ENCODE measurements around the gene CYP26C1. TPM values are rescaled to one million over a fixed set of nuclear protein-coding genes. Genes with fewer than 3 reads are reported as not detected.

CYP26C1 gene
- polyA plus RNA-seq, 3 donors from 2014 or later: 0.12 to 1.3 TPM; not detected in 1

DNA sequence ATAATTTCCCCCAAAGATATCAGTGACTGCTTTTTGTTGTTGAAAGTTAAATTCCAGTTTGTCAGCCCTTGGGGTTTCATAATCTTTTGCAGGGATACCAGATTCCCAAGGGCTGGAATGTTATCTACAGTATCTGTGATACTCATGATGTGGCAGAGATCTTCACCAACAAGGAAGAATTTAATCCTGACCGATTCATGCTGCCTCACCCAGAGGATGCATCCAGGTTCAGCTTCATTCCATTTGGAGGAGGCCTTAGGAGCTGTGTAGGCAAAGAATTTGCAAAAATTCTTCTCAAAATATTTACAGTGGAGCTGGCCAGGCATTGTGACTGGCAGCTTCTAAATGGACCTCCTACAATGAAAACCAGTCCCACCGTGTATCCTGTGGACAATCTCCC lies 16.3 kb downstream of the CYP26C1 start:
- Mint-ChIP-seq H3K36me3 (no peaks in the 10 kb centered on the region), H3K27me3 (ENCODE audit: low read depth in 3 of 3) (peaks cover 9 to 15% (median 13%) of the 10 kb centered on the region in 3 donors), H3K27ac (no peak overlapping the region), H3K4me3 (no peak overlapping the region), H3K4me1 (peaks cover 6 to 11% of the 10 kb centered on the region in 2 donors), H3K9me3 (no peaks in the 10 kb centered on the region)
- no peak for DNase-seq

DNA sequence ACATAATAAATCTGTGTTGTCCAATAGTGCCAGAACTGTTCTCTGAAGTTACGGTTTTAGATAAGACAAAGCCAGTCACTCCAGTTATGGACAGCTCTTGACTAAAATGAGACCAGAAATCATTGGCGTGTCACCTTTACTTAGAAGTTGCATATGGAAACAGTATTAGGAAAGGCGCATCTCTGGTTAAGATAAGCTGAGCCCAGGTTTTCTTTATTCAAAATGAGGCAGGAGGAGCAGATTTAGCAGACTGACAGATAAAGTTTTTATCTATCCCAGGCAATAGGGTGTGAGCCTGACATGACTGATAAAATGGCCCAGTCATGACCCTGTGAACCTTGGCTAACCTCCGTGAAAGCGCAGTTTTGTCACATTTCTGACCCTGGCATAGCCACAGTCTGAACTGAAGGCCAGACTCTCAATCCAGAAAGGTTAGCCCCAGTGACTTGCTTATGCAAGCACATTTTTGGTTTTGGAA lies 17.3 kb downstream of the CYP26C1 start:
- H3K4me1 Mint-ChIP-seq: peaks cover 4 to 11% of the 10 kb centered on the region in 2 donors
- DNase-seq: no peak
- peaks cover 9 to 14% (median 12%) of the 10 kb centered on the region in 3 donors for H3K27me3 Mint-ChIP-seq (ENCODE audit: low read depth in 3 of 3)
- H3K36me3 Mint-ChIP-seq: no peaks in the 10 kb centered on the region
- H3K27ac Mint-ChIP-seq: no peak overlapping the region
- H3K4me3 Mint-ChIP-seq: no peak overlapping the region
- no peaks in the 10 kb centered on the region for H3K9me3 Mint-ChIP-seq

- peaks cover 2 to 11% of the 10 kb centered on the region in 2 donors for H3K4me1 Mint-ChIP-seq
- H3K27me3 Mint-ChIP-seq (ENCODE audit: low read depth in 3 of 3): peaks cover 11 to 14% (median 12%) of the 10 kb centered on the region in 3 donors
- peak overlapping the region in 3 of 5 donors; percentile 13 to 59 (median 18) for H3K4me3 Mint-ChIP-seq
- no peak overlapping the region for H3K27ac Mint-ChIP-seq
- no peaks in the 10 kb centered on the region for H3K36me3 Mint-ChIP-seq
- H3K9me3 Mint-ChIP-seq: no peaks in the 10 kb centered on the region
- no peak for DNase-seq
Measured at GRCh38 chr10:93079663-93080349, 19.2 kb downstream of the CYP26C1 start.

GRCh38 chr10:93080350-93081046 lies 19.9 kb downstream of the CYP26C1 start:
- H3K9me3 Mint-ChIP-seq: no peaks in the 10 kb centered on the region
- peak in 2 of 3 donors; percentile 19 for DNase-seq
- H3K36me3 Mint-ChIP-seq: no peaks in the 10 kb centered on the region
- peak overlapping the region in 3 of 5 donors; percentile 13 to 59 (median 18) for H3K4me3 Mint-ChIP-seq
- peaks cover 2 to 10% of the 10 kb centered on the region in 2 donors for H3K4me1 Mint-ChIP-seq
- H3K27me3 Mint-ChIP-seq (ENCODE audit: low read depth in 3 of 3): peaks cover 11 to 14% (median 12%) of the 10 kb centered on the region in 3 donors
- no peak overlapping the region for H3K27ac Mint-ChIP-seq

GRCh38 chr10:93081318-93081717 lies 20.7 kb downstream of the CYP26C1 start:
- Mint-ChIP-seq H3K4me3 (no peak overlapping the region), H3K9me3 (no peaks in the 10 kb centered on the region), H3K27ac (no peak overlapping the region), H3K4me1 (peaks cover 2 to 6% of the 10 kb centered on the region in 2 donors), H3K36me3 (no peaks in the 10 kb centered on the region), H3K27me3 (ENCODE audit: low read depth in 3 of 3) (peaks cover 6 to 9% (median 9%) of the 10 kb centered on the region in 3 donors)
- no peak for DNase-seq

DNA sequence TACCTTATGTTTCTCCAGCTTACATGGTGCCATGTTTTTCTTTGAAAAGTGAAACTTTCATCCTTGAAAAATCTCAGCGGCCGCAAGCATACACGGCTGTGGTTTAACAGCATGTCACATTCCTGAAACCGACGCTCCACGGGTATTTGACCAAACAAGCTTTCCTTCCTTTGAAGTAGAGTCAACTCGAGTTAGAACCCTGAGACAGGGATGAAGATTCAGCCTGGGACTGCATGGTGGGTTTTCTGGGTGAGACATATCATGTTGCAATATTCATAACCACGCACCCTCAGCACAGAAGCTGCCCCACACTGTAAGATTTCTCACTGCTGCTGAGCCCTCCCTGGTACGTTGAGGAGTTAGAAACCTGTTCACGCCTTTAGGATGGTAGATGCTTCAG lies 21.2 kb downstream of the CYP26C1 start:
- H3K27me3 Mint-ChIP-seq (ENCODE audit: low read depth in 3 of 3): peaks cover 6 to 9% (median 9%) of the 10 kb centered on the region in 3 donors
- no peak for DNase-seq
- H3K4me3 Mint-ChIP-seq: no peak overlapping the region
- H3K4me1 Mint-ChIP-seq: peaks cover 2 to 6% of the 10 kb centered on the region in 2 donors
- H3K9me3 Mint-ChIP-seq: no peaks in the 10 kb centered on the region
- no peak overlapping the region for H3K27ac Mint-ChIP-seq
- H3K36me3 Mint-ChIP-seq: no peaks in the 10 kb centered on the region

DNA sequence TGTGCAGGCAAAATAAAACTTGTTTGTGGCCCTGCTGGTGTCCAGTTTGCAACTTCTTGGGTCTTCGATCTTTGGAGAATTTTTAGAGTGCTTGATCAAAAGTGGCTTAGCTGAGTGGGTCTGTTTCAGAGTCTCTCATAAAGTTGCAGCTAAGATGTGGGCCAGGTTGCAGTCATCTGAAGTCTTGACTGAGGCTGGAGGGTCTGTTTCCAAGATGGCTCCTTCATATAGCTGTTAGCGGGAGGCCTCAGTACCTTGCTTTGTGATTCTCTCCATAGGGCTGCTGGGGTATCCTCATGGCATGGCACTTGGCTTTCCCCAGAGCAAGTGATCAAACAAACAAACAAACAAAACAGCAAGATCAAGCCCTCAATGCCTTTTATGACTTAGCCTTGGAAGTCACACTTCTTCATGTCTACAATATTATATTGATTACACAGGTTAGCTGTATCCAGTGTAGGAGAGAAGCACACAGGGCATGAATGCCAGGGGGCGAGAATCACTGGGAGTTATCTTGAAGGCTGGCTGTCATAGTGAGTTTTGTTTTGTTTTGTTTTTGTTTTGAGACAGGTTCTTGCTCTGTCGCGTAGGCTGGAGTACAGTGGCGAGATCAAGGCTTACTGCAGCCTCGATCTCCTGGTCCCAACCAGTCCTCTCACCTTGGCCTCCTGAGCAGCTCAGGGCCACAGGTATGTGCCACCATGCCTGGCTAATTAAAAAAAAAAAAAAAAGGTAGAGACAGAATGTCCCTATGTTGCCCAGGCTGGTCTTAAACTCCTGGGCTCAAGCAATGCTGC lies 23.3 kb downstream of the CYP26C1 start:
- Mint-ChIP-seq H3K4me3 (no peak overlapping the region), H3K27ac (no peak overlapping the region), H3K9me3 (peaks cover 0 to 2% (median 0%) of the 10 kb centered on the region in 6 donors)

DNA sequence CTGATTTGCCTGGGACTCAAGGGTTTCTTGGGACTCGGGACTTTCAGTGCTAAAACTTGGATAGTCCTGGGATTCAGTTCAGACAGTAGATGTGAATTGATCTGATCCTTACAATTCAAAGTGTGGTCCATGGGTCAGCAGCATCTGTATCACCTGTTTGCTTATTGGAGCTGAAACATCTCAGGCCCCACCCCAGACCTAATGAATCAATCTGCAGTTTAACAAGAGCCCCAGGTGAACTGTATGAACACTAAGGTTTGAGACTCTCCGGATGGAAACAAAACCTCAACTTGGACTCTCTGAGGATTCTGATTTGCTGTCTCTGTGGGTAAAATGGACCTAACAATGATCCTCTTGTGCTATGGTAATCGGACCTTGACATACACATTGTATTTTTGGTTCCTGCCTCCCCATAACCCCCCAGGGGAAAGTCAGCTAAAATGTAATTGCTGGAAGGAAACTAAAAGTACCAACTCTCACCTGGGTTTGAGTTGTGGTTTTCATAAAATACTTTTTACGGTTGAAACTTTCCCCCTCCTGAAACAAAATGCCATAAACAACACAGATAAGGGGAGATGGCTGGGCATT lies 24.8 kb downstream of the CYP26C1 start:
- no peak overlapping the region for H3K27ac Mint-ChIP-seq
- no peak for DNase-seq
- H3K36me3 Mint-ChIP-seq: no peaks in the 10 kb centered on the region
- H3K27me3 Mint-ChIP-seq (ENCODE audit: low read depth in 3 of 3): peaks cover 3 to 6% (median 5%) of the 10 kb centered on the region in 3 donors
- H3K4me3 Mint-ChIP-seq: no peak overlapping the region
- H3K4me1 Mint-ChIP-seq: peaks cover 0 to under 1% of the 10 kb centered on the region in 2 donors
- H3K9me3 Mint-ChIP-seq: peaks cover 0 to 2% (median 0%) of the 10 kb centered on the region in 6 donors

More for the DNA sequence above, 23.3 kb downstream of the CYP26C1 start:
- H3K36me3 Mint-ChIP-seq: no peaks in the 10 kb centered on the region
- DNase-seq: no peak
- peaks cover 2 to 6% of the 10 kb centered on the region in 2 donors for H3K4me1 Mint-ChIP-seq
- H3K27me3 Mint-ChIP-seq (ENCODE audit: low read depth in 3 of 3): peaks cover 5 to 13% (median 7%) of the 10 kb centered on the region in 3 donors

DNA sequence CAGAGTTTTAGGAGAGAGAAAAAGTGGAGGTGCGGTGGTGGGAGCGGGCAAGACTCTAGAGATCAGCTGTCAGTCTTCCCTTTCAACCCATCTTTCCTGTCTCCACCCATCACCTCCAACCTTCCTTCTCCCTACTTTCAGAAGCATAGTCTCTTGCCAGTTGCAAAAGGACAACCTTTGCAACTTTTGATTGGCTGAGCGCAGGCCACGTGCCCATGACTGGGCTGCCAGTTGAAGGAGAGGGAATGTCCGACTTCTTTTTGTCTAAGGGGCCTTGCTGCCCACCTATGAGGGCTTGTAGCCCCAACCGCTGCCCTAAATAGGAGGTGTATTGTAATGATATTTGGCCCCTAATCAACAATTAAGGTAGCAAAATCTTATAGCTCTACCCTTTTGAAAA lies 25.7 kb downstream of the CYP26C1 start:
- Mint-ChIP-seq H3K4me3 (no peak overlapping the region), H3K27me3 (ENCODE audit: low read depth in 3 of 3) (peaks cover 0 to 6% (median 3%) of the 10 kb centered on the region in 3 donors)

DNA sequence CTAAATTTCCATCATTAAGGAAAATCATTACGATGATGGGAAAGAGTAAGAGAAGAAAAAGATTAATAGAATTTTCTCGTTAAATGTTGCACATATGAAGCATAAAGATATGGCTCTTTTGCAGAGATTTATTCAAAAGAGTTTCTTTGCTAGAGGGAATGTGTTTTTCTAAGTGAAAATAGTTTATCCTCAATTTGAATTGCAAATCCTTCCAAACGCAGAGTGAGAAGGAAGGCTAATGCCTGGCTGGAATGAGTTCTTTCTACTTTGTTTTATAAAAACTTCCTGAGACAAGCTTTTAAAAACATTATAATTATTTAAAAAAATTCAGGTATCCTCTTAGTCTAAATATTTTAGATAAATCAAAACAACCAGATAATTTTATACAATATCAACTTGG lies 27.2 kb downstream of the CYP26C1 start:
- no peaks in the 10 kb centered on the region for H3K36me3 Mint-ChIP-seq
- H3K9me3 Mint-ChIP-seq: peaks cover 0 to 2% (median 0%) of the 10 kb centered on the region in 6 donors
- no peak for DNase-seq
- no peaks in the 10 kb centered on the region for H3K4me1 Mint-ChIP-seq
- no peak overlapping the region for H3K27ac Mint-ChIP-seq
- no peak overlapping the region for H3K4me3 Mint-ChIP-seq
- peaks cover 2 to 4% (median 3%) of the 10 kb centered on the region in 3 donors for H3K27me3 Mint-ChIP-seq (ENCODE audit: low read depth in 3 of 3)

More for the DNA sequence above, 25.7 kb downstream of the CYP26C1 start:
- Mint-ChIP-seq H3K9me3 (peaks cover 0 to 2% (median 0%) of the 10 kb centered on the region in 6 donors), H3K4me1 (no peaks in the 10 kb centered on the region), H3K27ac (no peak overlapping the region), H3K36me3 (no peaks in the 10 kb centered on the region)
- DNase-seq: no peak

GRCh38 chr10:93088466-93088865 lies 27.9 kb downstream of the CYP26C1 start:
- Mint-ChIP-seq H3K27me3 (ENCODE audit: low read depth in 3 of 3) (peaks cover 2 to 4% (median 3%) of the 10 kb centered on the region in 3 donors), H3K27ac (no peak overlapping the region), H3K4me3 (no peak overlapping the region), H3K4me1 (no peaks in the 10 kb centered on the region), H3K9me3 (peaks cover 0 to 2% (median 0%) of the 10 kb centered on the region in 6 donors), H3K36me3 (no peaks in the 10 kb centered on the region)
- DNase-seq: no peak

- H3K9me3 Mint-ChIP-seq: peaks cover 0 to 2% (median 0%) of the 10 kb centered on the region in 6 donors
- H3K4me1 Mint-ChIP-seq: no peaks in the 10 kb centered on the region
- peaks cover 2 to 4% (median 4%) of the 10 kb centered on the region in 3 donors for H3K27me3 Mint-ChIP-seq (ENCODE audit: low read depth in 3 of 3)
- no peak overlapping the region for H3K4me3 Mint-ChIP-seq
- H3K36me3 Mint-ChIP-seq: no peaks in the 10 kb centered on the region
- H3K27ac Mint-ChIP-seq: no peak overlapping the region
- no peak for DNase-seq
Measured at GRCh38 chr10:93090619-93091018, 30.0 kb downstream of the CYP26C1 start.

DNA sequence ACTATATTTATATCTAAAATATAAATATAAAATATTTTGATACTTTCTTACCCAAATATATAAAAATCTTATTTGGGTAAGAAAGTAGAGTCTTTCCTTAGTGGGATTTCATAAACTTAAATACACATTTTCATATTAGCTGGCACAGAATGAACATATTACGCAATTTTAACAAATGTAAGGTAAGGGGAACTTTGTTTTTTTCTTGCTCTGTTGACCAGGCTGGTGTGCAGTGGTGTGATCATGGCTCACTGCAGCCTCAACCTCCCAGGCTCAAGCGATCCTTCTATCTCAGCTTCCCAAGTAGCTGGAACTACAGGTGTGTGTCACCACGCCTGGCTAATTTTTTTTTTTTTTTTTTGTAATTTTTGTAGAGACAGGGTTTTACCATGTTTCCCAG lies 31.4 kb downstream of the CYP26C1 start:
- Mint-ChIP-seq H3K4me1 (no peaks in the 10 kb centered on the region), H3K36me3 (no peaks in the 10 kb centered on the region), H3K9me3 (peaks cover 0 to 2% (median 0%) of the 10 kb centered on the region in 6 donors), H3K27me3 (ENCODE audit: low read depth in 3 of 3) (peaks cover 2 to 4% (median 4%) of the 10 kb centered on the region in 3 donors), H3K4me3 (no peak overlapping the region), H3K27ac (no peak overlapping the region)
- no peak for DNase-seq

Data from immature natural killer cell (primary cell).